B cell (primary cell): Measurements from ENCODE around the gene ZBTB5. TPM values are rescaled to one million over a fixed set of nuclear protein-coding genes. Genes with fewer than 3 reads are reported as not detected.

Source experiments
- ATAC-seq: fragments of 200-7000 bp; cut with Tn5 transposase; one replicate; pipeline ENCODE4 v1.10.0; 2021; ENCODE audit warnings: low read depth, mild to moderate bottlenecking, moderate number of reproducible peaks, moderate library complexity
- CTCF ChIA-PET: fragments of 350-600 bp; sonication (Branson Sonifier 250); formaldehyde crosslinking; loops from one replicate; lab custom pipeline; 2021; ENCODE audit warnings: antibody characterized with exemption, inconsistent platforms; lab: Charles Lee
- POLR2A ChIA-PET: fragments of 350-600 bp; sonication (Branson Sonifier 250); formaldehyde crosslinking; loops from one replicate; lab custom pipeline; 2021; ENCODE audit warnings: antibody characterized with exemption; lab: Charles Lee
- DNase-seq: peaks from one replicate; pipeline ENCODE4 v3.0.0; 2013
- H2AFZ ChIP-seq: 2 replicates; pipeline ENCODE4 v1.6.1; 2012; ENCODE audit warnings: mild to moderate bottlenecking, low read depth, low read length; ENCODE audit not compliant: insufficient read depth, poor library complexity, severe bottlenecking
- H3K27ac ChIP-seq, 2 donors: 1 replicate in 1 of 2; 2 replicates in 1 of 2; pipeline ENCODE4 v1.5.1; 2012 to 2013; ENCODE audit warnings: low read length in 2 of 2, mild to moderate bottlenecking in 2 of 2, moderate library complexity in 1 of 2
- H3K27me3 ChIP-seq, 4 experiments: fragments of 200-600 bp in 1 of 4; sonication (generic) in 1 of 4; replicated peaks in 1 of 4; 1 replicate in 2 of 4; 2 replicates in 2 of 4; pipeline versions ENCODE4 v1.6.1 to v1.7.0; 2013 to 2016; ENCODE audit warnings: low read length in 3 of 4, mild to moderate bottlenecking in 2 of 4, mixed read lengths in 1 of 4, moderate library complexity in 1 of 4; ENCODE audit not compliant: insufficient read depth in 4 of 4, control insufficient read depth in 3 of 4; ENCODE audit errors: control extremely low read depth in 1 of 4
- H3K36me3 ChIP-seq, 2 experiments: replicated peaks in 1 of 2; 1 replicate in 1 of 2; 2 replicates in 1 of 2; pipeline versions ENCODE4 v1.6.1 to v1.7.1; 2013; ENCODE audit warnings: low read length in 1 of 2; ENCODE audit not compliant: insufficient read depth in 2 of 2, control insufficient read depth in 1 of 2; ENCODE audit errors: control extremely low read depth in 1 of 2, extremely low read depth in 1 of 2
- H3K4me1 ChIP-seq, 2 donors: fragments of 200-600 bp in 1 of 2; sonication (generic) in 1 of 2; 1 replicate in 1 of 2; 2 replicates in 1 of 2; pipeline versions ENCODE4 v1.5.1 to v1.6.1; 2013 to 2017; ENCODE audit warnings: low read length in 2 of 2; ENCODE audit not compliant: control insufficient read depth in 2 of 2, insufficient read depth in 2 of 2
- H3K4me2 ChIP-seq: replicated peaks from 2 replicates; pipeline ENCODE3; 2012; ENCODE audit warnings: mild to moderate bottlenecking, low read depth, low read length; ENCODE audit not compliant: poor library complexity, severe bottlenecking
- H3K4me3 ChIP-seq, 5 experiments: fragments of 200-600 bp in 1 of 5; sonication (generic) in 1 of 5; 1 replicate in 3 of 5; 2 replicates in 2 of 5; pipeline versions ENCODE4 v1.5.1 to v1.7.0; 2011 to 2016; ENCODE audit warnings: low read length in 4 of 5, mild to moderate bottlenecking in 4 of 5, low read depth in 2 of 5, control low read depth in 1 of 5, moderate library complexity in 1 of 5; ENCODE audit not compliant: insufficient read depth in 1 of 5; ENCODE audit errors: control extremely low read depth in 1 of 5, extremely low read depth in 1 of 5
- H3K79me2 ChIP-seq: fragments of 200-600 bp; sonication (generic); one replicate; pipeline ENCODE4 v1.6.0; 2016; ENCODE audit warnings: low read length; ENCODE audit not compliant: control insufficient read depth, insufficient read depth
- H3K9ac ChIP-seq: fragments of 200-600 bp; sonication (generic); 2 replicates; pipeline ENCODE4 v1.6.1; 2017; ENCODE audit warnings: mild to moderate bottlenecking, low read length, moderate library complexity
- H3K9me3 ChIP-seq, 3 donors: one replicate each; pipeline versions ENCODE4 v1.6.1 to v1.7.1; 2013; ENCODE audit warnings: low read length in 2 of 3; ENCODE audit not compliant: control insufficient read depth in 2 of 3, insufficient read depth in 1 of 3; ENCODE audit errors: control extremely low read depth in 1 of 3
- H4K20me1 ChIP-seq: 2 replicates; pipeline ENCODE4 v1.6.0; 2012; ENCODE audit warnings: mild to moderate bottlenecking, low read length; ENCODE audit not compliant: insufficient read depth, control insufficient read depth, poor library complexity, severe bottlenecking
- H3K27ac Mint-ChIP-seq: one replicate; pipeline ENCODE4 v1.8.0; 2021; ENCODE audit warnings: mixed read lengths
- H3K27me3 Mint-ChIP-seq: one replicate; pipeline ENCODE4 v1.8.0; 2021; ENCODE audit warnings: mixed read lengths
- H3K4me1 Mint-ChIP-seq: one replicate; pipeline ENCODE4 v1.8.0; 2021; ENCODE audit warnings: mixed read lengths
- H3K4me3 Mint-ChIP-seq: one replicate; pipeline ENCODE4 v1.8.0; 2021; ENCODE audit warnings: mixed read lengths
- H3K9me3 Mint-ChIP-seq: one replicate; pipeline ENCODE4 v1.8.0; 2022; ENCODE audit warnings: mixed read lengths; ENCODE audit not compliant: insufficient read depth
- CTCF ChIP-seq: fragments of 200-600 bp; IDR thresholded peaks from one replicate; pipeline ENCODE4 v1.8.0; 2022; ENCODE audit warnings: antibody characterized with exemption, mild to moderate bottlenecking
- EZH2 ChIP-seq: IDR thresholded peaks from 2 replicates; pipeline ENCODE4 v1.6.1; 2012; ENCODE audit warnings: borderline replicate concordance, low read depth, mild to moderate bottlenecking, moderate library complexity, low read length; ENCODE audit not compliant: insufficient read depth, poor library complexity, severe bottlenecking
- WGBS: methylation state at CpG from one replicate; pipeline ENCODE4 v1.1.5; 2013; ENCODE audit warnings: missing lambda C conversion rate; ENCODE audit not compliant: insufficient coverage; 5-methylcytosine and 5-hydroxymethylcytosine counted together
- intact Hi-C: fragments of 100-400 bp; cut with micrococcal nuclease; formaldehyde crosslinking; loops from one replicate; pipeline ENCODE4 v1.10.0; 2022
- polyA plus RNA-seq: library from polyadenylated mRNA; depleted of rRNA; stranded (reverse); fragments of >200 nt; gene quantifications from 2 replicates; pipeline ENCODE4 v1.2.3, GENCODE V29; 2012
- total RNA-seq, 2 donors: library from RNA; stranded (reverse); fragments of 120-200 nt in 1 of 2; gene quantifications; 1 replicate in 1 of 2; 2 replicates in 1 of 2; pipeline versions ENCODE4 v1.2.3 to v1.2.4, GENCODE V29; 2013 to 2022

The ZBTB5 gene
- total and polyA plus RNA-seq, 2 donors (not counting 1 experiment from before 2014, with no cell fraction given) = 12.8 to 27.6 TPM

GRCh38 chr9:37415011-37415719, 50.1 kb downstream of the ZBTB5 start:
- Histone ChIP-seq H2AFZ (peak overlapping the region; percentile 17), H3K4me3 (no peak overlapping the region), H3K27ac (no peak overlapping the region), H3K9ac (no peak overlapping the region), H3K36me3 (no peaks in the 10 kb centered on the region), H4K20me1 (no peaks in the 10 kb centered on the region), H3K4me2 (peak overlapping the region; percentile 43), H3K27me3 (no peaks in the 10 kb centered on the region), H3K9me3 (no peaks in the 10 kb centered on the region), H3K4me1 (peaks cover 32 to 45% of the 10 kb centered on the region in 2 donors), H3K79me2 (peaks cover 37% of the 10 kb centered on the region)
- TF ChIP-seq EZH2 (no peak), CTCF (peak; percentile 83)
- DNase-seq = peak; percentile 86
- H3K27me3 Mint-ChIP-seq = no peaks in the 10 kb centered on the region
- ChIA-PET CTCF (interaction anchor here (0.6 to 10.2 kb wide), 26 partner anchors 8 to 542 kb away, joined by 3 to 79 read pairs (median 4); partner anchors contain the start of genes POLR1E and TOMM5), POLR2A (interaction anchor here (0.6 to 0.7 kb wide), 6 partner anchors 49 to 464 kb away, joined by 4 to 9 read pairs (median 6); no protein-coding TSS in a partner anchor)
- peak overlapping the region; percentile 67 for H3K4me3 Mint-ChIP-seq
- no peaks in the 10 kb centered on the region for H3K9me3 Mint-ChIP-seq
- H3K4me1 Mint-ChIP-seq = peaks cover 42% of the 10 kb centered on the region
- H3K27ac Mint-ChIP-seq = peak overlapping the region; percentile 79
- 44% methylated on average over 17 of the region's 22 CpGs for WGBS
- ATAC-seq = peak; percentile 84
- intact Hi-C loops = loop anchor here (1.0 to 10.0 kb wide), 2 partner anchors 17 to 780 kb away; no protein-coding TSS in a partner anchor

GRCh38 chr9:37414503-37414943, 50.7 kb downstream of the ZBTB5 start:
- H3K27me3 Mint-ChIP-seq = no peaks in the 10 kb centered on the region
- Histone ChIP-seq H3K27ac (no peak overlapping the region), H2AFZ (no peak overlapping the region), H3K4me3 (no peak overlapping the region), H3K27me3 (no peaks in the 10 kb centered on the region), H3K4me2 (peak overlapping the region; percentile 43), H3K9me3 (no peaks in the 10 kb centered on the region), H3K9ac (no peak overlapping the region), H3K79me2 (peaks cover 35% of the 10 kb centered on the region), H3K36me3 (no peaks in the 10 kb centered on the region), H3K4me1 (peaks cover 38 to 52% of the 10 kb centered on the region in 2 donors), H4K20me1 (no peaks in the 10 kb centered on the region)
- H3K27ac Mint-ChIP-seq = no peak overlapping the region
- POLR2A ChIA-PET = interaction anchor here (0.6 kb wide), 1 partner anchor 359 kb away, joined by 4 read pairs; no protein-coding TSS in a partner anchor
- CTCF ChIA-PET = interaction anchor here (0.9 to 10.2 kb wide), 18 partner anchors 8 to 539 kb away, joined by 3 to 79 read pairs (median 4); partner anchors contain the start of genes GRHPR and POLR1E
- peaks cover 48% of the 10 kb centered on the region for H3K4me1 Mint-ChIP-seq
- H3K4me3 Mint-ChIP-seq = no peak overlapping the region
- DNase-seq = no peak
- no peak for ATAC-seq
- intact Hi-C loops = loop anchor here (10.0 kb wide), 1 partner anchor 780 kb away; no protein-coding TSS in a partner anchor
- no peaks in the 10 kb centered on the region for H3K9me3 Mint-ChIP-seq
- 90% methylated on average over 8 of the region's 10 CpGs for WGBS
- TF ChIP-seq EZH2 = no peak
- TF ChIP-seq CTCF = no peak
